HepG2 (cell line): ENCODE measurements around the gene PRDM15. TPM values are rescaled to one million over a fixed set of nuclear protein-coding genes. Genes with fewer than 3 reads are reported as not detected.

Source experiments
- NFIB ChIP-seq: sonication (generic); formaldehyde crosslinking; IDR thresholded peaks from 2 replicates; pipeline ENCODE4 v1.9.0; 2021; ENCODE audit warnings: missing genetic modification reagents, mild to moderate bottlenecking, borderline replicate concordance
- ZNF557 ChIP-seq: sonication (generic); formaldehyde crosslinking; IDR thresholded peaks from 2 replicates; pipeline ENCODE4 v1.4.0; 2020; ENCODE audit warnings: missing genetic modification reagents
- polyA plus RNA-seq, 8 experiments: library from polyadenylated mRNA; depleted of rRNA in 3 of 8; stranded (reverse) in 7 of 8; unstranded in 1 of 8; fragments of >200 nt; fragmentation: Illumina TruSeq in 4 of 8; extraction: Trizol in 4 of 8; gene quantifications; 2 replicates each; pipeline versions ENCODE4 v1.2.1 to v1.2.3, GENCODE V29; 2011 to 2016; ENCODE audit warnings: low read depth in 4 of 8, missing spikeins in 1 of 8, mixed read lengths in 1 of 8; ENCODE audit not compliant: insufficient read depth in 1 of 8
- total RNA-seq, 5 experiments: library from RNA; depleted of rRNA; stranded (reverse); fragments of >200 nt; fragmentation: Illumina TruSeq; extraction: Trizol; gene quantifications; 2 replicates each; pipeline ENCODE4 v1.2.3, GENCODE V29; 2016; ENCODE audit warnings: low read depth in 1 of 5
- TF ChIP-seq, protein P1 (sequence below): sonication (generic); formaldehyde crosslinking; IDR thresholded peaks from 2 replicates; pipeline ENCODE4 v1.8.1; 2023; ENCODE audit warnings: mild to moderate bottlenecking, moderate library complexity, missing genetic modification reagents
- TF ChIP-seq, protein P2 (sequence below): sonication (generic); formaldehyde crosslinking; IDR thresholded peaks from 2 replicates; pipeline ENCODE4 v1.4.0; 2020; ENCODE audit warnings: missing genetic modification reagents, borderline replicate concordance
- TF ChIP-seq, protein P3 (sequence below): sonication (generic); formaldehyde crosslinking; IDR thresholded peaks from 2 replicates; pipeline ENCODE4 v1.5.1; 2020; ENCODE audit warnings: mild to moderate bottlenecking, missing genetic modification reagents, borderline replicate concordance

Gene PRDM15
- total and polyA plus RNA-seq, 2 of the 13 experiments (the other 11 are each of a cell fraction or from before 2014, with no cell fraction given), result 4.0 to 6.9 TPM

DNA sequence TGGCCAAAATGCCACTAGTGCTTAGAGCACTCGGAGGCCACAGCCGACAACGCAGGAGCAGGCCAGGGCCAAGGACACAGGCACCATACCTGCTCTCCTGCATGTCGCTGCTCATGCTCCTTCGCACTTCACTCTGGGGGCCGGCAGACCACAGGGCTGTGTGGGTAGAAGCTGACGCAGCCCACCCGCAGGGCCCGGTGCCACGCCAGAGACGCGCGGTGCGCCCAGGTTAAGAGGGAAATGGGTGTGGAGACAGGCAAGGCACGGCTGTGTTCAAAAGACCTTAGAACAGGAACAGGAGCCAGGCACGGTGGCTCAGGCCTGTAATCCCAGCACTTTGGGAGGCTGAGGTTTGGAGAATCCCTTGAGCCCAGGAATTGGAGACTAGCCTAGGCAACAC is 13.6 kb upstream of the PRDM15 start (continued):
- TF ChIP-seq ZNF557 (CRISPR knock-in tag) (no peak), NFIB (CRISPR knock-in tag) (no peak)
- TF ChIP-seq, protein P1, sequence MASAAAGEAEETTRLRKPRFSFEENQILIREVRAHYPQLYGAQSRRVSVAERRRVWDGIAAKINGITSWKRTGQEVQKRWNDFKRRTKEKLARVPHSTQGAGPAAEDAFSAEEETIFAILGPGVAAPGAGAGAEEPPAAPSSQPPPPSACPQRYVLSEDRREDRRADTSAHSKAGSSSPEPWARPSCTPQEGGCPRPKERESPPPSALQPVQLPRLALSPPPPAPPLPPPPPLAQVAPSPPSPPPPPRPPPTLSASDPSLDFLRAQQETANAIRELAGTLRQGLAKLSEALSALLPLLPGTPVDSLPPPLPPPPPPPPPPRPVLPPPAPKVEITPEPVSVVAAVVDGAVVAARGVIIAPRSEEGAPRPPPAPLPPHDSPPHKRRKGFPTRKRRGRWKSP (CRISPR knock-in tag), result no peak
- TF ChIP-seq, protein P2, sequence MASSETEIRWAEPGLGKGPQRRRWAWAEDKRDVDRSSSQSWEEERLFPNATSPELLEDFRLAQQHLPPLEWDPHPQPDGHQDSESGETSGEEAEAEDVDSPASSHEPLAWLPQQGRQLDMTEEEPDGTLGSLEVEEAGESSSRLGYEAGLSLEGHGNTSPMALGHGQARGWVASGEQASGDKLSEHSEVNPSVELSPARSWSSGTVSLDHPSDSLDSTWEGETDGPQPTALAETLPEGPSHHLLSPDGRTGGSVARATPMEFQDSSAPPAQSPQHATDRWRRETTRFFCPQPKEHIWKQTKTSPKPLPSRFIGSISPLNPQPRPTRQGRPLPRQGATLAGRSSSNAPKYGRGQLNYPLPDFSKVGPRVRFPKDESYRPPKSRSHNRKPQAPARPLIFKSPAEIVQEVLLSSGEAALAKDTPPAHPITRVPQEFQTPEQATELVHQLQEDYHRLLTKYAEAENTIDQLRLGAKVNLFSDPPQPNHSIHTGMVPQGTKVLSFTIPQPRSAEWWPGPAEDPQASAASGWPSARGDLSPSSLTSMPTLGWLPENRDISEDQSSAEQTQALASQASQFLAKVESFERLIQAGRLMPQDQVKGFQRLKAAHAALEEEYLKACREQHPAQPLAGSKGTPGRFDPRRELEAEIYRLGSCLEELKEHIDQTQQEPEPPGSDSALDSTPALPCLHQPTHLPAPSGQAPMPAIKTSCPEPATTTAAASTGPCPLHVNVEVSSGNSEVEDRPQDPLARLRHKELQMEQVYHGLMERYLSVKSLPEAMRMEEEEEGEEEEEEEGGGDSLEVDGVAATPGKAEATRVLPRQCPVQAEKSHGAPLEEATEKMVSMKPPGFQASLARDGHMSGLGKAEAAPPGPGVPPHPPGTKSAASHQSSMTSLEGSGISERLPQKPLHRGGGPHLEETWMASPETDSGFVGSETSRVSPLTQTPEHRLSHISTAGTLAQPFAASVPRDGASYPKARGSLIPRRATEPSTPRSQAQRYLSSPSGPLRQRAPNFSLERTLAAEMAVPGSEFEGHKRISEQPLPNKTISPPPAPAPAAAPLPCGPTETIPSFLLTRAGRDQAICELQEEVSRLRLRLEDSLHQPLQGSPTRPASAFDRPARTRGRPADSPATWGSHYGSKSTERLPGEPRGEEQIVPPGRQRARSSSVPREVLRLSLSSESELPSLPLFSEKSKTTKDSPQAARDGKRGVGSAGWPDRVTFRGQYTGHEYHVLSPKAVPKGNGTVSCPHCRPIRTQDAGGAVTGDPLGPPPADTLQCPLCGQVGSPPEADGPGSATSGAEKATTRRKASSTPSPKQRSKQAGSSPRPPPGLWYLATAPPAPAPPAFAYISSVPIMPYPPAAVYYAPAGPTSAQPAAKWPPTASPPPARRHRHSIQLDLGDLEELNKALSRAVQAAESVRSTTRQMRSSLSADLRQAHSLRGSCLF, result no peak
- TF ChIP-seq, protein P3, sequence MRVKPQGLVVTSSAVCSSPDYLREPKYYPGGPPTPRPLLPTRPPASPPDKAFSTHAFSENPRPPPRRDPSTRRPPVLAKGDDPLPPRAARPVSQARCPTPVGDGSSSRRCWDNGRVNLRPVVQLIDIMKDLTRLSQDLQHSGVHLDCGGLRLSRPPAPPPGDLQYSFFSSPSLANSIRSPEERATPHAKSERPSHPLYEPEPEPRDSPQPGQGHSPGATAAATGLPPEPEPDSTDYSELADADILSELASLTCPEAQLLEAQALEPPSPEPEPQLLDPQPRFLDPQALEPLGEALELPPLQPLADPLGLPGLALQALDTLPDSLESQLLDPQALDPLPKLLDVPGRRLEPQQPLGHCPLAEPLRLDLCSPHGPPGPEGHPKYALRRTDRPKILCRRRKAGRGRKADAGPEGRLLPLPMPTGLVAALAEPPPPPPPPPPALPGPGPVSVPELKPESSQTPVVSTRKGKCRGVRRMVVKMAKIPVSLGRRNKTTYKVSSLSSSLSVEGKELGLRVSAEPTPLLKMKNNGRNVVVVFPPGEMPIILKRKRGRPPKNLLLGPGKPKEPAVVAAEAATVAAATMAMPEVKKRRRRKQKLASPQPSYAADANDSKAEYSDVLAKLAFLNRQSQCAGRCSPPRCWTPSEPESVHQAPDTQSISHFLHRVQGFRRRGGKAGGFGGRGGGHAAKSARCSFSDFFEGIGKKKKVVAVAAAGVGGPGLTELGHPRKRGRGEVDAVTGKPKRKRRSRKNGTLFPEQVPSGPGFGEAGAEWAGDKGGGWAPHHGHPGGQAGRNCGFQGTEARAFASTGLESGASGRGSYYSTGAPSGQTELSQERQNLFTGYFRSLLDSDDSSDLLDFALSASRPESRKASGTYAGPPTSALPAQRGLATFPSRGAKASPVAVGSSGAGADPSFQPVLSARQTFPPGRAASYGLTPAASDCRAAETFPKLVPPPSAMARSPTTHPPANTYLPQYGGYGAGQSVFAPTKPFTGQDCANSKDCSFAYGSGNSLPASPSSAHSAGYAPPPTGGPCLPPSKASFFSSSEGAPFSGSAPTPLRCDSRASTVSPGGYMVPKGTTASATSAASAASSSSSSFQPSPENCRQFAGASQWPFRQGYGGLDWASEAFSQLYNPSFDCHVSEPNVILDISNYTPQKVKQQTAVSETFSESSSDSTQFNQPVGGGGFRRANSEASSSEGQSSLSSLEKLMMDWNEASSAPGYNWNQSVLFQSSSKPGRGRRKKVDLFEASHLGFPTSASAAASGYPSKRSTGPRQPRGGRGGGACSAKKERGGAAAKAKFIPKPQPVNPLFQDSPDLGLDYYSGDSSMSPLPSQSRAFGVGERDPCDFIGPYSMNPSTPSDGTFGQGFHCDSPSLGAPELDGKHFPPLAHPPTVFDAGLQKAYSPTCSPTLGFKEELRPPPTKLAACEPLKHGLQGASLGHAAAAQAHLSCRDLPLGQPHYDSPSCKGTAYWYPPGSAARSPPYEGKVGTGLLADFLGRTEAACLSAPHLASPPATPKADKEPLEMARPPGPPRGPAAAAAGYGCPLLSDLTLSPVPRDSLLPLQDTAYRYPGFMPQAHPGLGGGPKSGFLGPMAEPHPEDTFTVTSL (CRISPR knock-in tag), result no peak
